Rectal smooth muscle tissue (tissue), 1 donor: ENCODE data around the gene PGAM5.

Experiments used
- H3K27ac ChIP-seq: one replicate; pipeline ENCODE4 v1.7.0; 2013; ENCODE audit warnings: low read depth, low read length, inconsistent platforms
- H3K27me3 ChIP-seq: one replicate; pipeline ENCODE4 v1.7.0; 2013; ENCODE audit warnings: low read length; ENCODE audit not compliant: control insufficient read depth, insufficient read depth
- H3K36me3 ChIP-seq: one replicate; pipeline ENCODE4 v1.7.0; 2013; ENCODE audit warnings: low read length; ENCODE audit not compliant: control insufficient read depth, insufficient read depth
- H3K4me1 ChIP-seq: one replicate; pipeline ENCODE4 v1.7.0; 2013; ENCODE audit warnings: low read length; ENCODE audit not compliant: control insufficient read depth, insufficient read depth
- H3K4me3 ChIP-seq: one replicate; pipeline ENCODE4 v1.7.0; 2013; ENCODE audit warnings: low read length
- H3K9ac ChIP-seq: one replicate; pipeline ENCODE4 v1.7.0; 2013; ENCODE audit warnings: low read length

Gene PGAM5

DNA sequence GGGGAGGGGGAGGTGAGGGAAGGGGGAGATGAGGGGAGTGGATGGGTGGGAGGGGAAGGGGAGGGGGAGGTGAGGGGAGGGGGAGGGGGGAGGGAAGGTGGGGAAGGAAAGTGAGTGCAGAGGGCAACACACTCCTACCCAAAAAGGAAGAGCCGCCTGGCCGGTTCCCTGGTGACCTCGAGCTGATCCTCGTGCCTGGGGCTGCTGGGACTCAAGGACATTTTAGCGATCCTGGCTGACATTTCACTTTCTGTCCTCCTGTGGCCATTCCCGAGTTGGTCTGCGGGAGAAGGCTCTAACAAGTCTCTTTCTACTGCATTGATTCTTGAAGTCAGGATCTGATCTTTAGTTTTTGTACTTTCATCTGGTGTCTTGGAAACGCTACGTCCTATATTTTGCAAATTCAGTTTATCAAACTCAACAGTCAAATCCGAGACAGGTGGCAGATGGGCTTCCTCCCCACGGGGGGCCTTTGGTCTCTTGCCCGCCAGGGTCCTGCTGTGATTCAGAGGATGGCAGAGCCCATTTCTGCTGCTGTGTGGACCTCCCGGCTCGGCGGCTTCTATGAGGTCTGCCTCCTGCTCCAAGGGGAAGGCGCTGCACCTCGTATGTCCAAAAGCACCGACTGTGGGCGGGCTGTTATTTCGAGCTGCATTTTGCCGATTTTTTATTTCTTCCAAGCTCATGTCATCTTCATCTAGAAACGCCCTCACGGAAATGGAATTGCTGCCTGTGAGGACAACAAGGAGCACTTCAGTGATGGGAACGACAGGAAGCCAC, 19.1 kb downstream of the PGAM5 start:
- no peaks in the 10 kb centered on the region for H3K4me1 ChIP-seq
- peaks cover 61% of the 10 kb centered on the region for H3K36me3 ChIP-seq
- no peak overlapping the region for H3K4me3 ChIP-seq
- H3K27me3 ChIP-seq, result no peaks in the 10 kb centered on the region
- no peak overlapping the region for H3K27ac ChIP-seq
- no peak overlapping the region for H3K9ac ChIP-seq

- Histone ChIP-seq H3K4me3 (no peak overlapping the region), H3K4me1 (no peaks in the 10 kb centered on the region), H3K27ac (no peak overlapping the region)
Observed at GRCh38 chr12:132730353-132730752, 19.7 kb downstream of the PGAM5 start.

GRCh38 chr12:132731574-132731973, 20.9 kb downstream of the PGAM5 start:
- Histone ChIP-seq H3K4me1 (no peaks in the 10 kb centered on the region), H3K4me3 (no peak overlapping the region), H3K27me3 (no peaks in the 10 kb centered on the region), H3K36me3 (peaks cover 61% of the 10 kb centered on the region), H3K9ac (no peak overlapping the region), H3K27ac (no peak overlapping the region)

More at GRCh38 chr12:132730353-132730752, 19.7 kb downstream of the PGAM5 start:
- H3K27me3 ChIP-seq, result no peaks in the 10 kb centered on the region
- peaks cover 63% of the 10 kb centered on the region for H3K36me3 ChIP-seq
- no peak overlapping the region for H3K9ac ChIP-seq

GRCh38 chr12:132734206-132734605, 23.6 kb downstream of the PGAM5 start:
- no peaks in the 10 kb centered on the region for H3K4me1 ChIP-seq
- H3K27ac ChIP-seq, result no peak overlapping the region
- H3K36me3 ChIP-seq, result peaks cover 53% of the 10 kb centered on the region
- H3K4me3 ChIP-seq, result no peak overlapping the region
- H3K27me3 ChIP-seq, result no peaks in the 10 kb centered on the region
- H3K9ac ChIP-seq, result no peak overlapping the region

DNA sequence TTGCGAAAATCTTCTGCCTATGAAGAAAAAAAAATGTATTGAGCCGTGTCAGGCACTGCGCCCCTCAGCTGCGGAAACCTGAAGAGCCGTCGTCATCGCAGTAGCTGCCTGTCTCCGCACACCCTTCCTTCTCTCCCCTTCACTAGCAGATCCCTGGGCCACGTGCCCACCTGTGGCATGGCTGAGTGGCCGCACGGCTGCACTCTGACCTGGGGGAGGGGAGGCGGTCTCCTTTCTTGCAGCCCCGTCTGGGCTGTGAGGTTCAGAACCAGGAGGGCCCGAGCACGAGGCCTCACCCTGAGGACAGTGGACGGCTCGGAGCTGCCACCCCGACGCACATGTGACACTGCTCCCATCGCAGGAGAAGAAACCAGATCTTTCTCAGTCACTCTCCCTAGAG, 24.9 kb downstream of the PGAM5 start:
- Histone ChIP-seq H3K36me3 (peaks cover 63% of the 10 kb centered on the region), H3K27ac (no peak overlapping the region), H3K9ac (no peak overlapping the region), H3K4me1 (no peaks in the 10 kb centered on the region), H3K27me3 (no peaks in the 10 kb centered on the region), H3K4me3 (no peak overlapping the region)

DNA sequence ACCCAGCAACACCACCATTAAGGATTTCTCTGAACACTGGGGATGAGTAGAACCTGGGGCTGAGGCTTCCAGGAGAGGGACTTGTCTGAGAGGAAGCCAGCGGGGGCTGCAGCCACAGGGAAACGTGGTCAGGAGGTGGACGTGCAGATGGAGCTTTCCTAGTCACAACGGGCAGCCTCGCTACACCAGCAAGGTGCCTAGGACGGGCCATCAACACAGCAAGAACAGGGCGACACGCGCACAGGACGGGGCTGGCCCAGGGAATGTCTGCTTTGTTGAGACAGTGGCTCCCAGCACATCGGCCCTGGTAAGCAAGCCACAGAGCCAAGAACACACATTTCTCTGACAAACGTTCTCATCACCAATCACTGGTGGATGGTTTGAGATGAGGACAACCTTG, 25.7 kb downstream of the PGAM5 start:
- H3K9ac ChIP-seq, result no peak overlapping the region
- H3K27me3 ChIP-seq, result no peaks in the 10 kb centered on the region
- peaks cover 61% of the 10 kb centered on the region for H3K36me3 ChIP-seq
- no peak overlapping the region for H3K27ac ChIP-seq
- H3K4me1 ChIP-seq, result no peaks in the 10 kb centered on the region
- no peak overlapping the region for H3K4me3 ChIP-seq

DNA sequence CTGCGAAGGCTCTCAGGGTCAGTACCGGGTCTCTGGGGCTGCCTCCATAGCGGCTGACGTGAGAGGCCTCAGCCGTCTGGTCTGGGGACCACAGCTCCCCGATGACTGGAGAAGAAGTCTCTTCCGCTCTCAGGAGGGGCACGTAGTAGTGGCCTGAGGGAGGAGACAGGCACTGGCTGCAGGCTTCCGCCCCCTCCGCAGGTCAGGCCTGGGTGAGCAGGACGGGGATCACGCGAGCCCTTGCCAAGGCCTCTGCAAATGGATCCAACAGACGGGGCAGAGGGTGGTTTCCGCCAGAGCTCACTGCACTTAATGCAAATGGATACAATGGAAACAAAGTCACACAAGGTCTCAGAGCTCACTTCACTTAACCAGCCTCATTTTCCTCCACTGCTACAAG, 26.3 kb downstream of the PGAM5 start:
- Histone ChIP-seq H3K27me3 (no peaks in the 10 kb centered on the region), H3K9ac (no peak overlapping the region), H3K27ac (no peak overlapping the region), H3K4me3 (no peak overlapping the region), H3K36me3 (peaks cover 57% of the 10 kb centered on the region), H3K4me1 (no peaks in the 10 kb centered on the region)

DNA sequence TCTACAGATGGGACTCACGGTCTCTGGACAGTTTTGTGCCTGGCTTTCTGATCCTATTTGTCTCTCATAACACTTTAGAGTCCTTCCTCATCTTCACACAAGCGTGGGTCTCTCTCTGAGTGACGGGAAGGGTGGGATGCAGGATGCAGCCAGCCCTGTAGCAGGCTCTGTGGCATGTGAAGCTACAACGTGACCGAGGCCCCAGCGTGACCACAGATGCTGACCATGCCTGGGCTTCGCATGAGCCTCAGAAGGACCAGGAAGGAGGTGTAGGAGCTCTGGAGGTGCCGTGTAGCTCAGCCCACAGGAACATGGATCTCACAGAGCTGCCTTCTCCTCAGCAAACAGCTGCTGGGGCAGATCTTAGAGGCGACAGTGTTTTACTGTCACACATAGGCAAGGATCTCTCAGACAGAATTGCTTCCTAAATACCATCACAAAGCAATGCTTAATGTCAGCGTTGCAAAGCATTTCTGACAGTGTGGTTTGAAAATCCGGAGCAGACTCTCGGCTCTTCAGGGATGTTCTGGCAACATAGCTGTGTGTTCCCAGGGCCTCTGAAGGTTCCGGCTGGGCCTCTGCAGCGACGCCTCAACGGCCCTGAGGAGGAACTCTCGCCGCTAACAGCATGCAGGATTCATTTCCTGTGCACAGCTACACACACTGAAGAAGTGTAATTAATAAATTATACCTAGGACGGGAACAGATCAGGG, 29.1 kb downstream of the PGAM5 start:
- no peaks in the 10 kb centered on the region for H3K27me3 ChIP-seq
- H3K4me3 ChIP-seq, result no peak overlapping the region
- no peaks in the 10 kb centered on the region for H3K4me1 ChIP-seq
- no peak overlapping the region for H3K9ac ChIP-seq
- H3K27ac ChIP-seq, result no peak overlapping the region
- peaks cover 42% of the 10 kb centered on the region for H3K36me3 ChIP-seq

GRCh38 chr12:132740313-132740646, 29.6 kb downstream of the PGAM5 start:
- no peaks in the 10 kb centered on the region for H3K4me1 ChIP-seq
- H3K27me3 ChIP-seq, result no peaks in the 10 kb centered on the region
- H3K9ac ChIP-seq, result no peak overlapping the region
- no peak overlapping the region for H3K27ac ChIP-seq
- peaks cover 42% of the 10 kb centered on the region for H3K36me3 ChIP-seq
- H3K4me3 ChIP-seq, result no peak overlapping the region

DNA sequence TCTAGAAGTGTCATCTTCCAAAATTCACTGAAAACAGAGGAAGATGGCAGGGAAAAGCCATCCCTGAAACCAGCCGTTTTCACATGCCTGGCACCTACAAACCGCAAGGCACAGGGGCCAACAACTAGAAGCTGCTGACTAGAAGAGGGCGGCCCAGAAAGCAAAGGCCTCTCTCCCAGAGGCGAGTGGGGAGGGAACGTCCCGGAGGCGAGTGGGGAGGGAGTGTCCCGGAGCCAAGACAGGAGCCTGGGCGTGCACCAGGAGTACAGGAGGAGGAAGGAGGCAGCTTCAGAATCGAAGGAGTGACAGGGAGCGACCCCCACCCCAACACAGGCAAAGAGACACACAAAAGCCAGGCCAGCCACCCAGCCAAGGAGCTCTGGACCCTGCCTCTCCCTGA, 30.0 kb downstream of the PGAM5 start:
- no peak overlapping the region for H3K27ac ChIP-seq
- H3K4me3 ChIP-seq, result no peak overlapping the region
- H3K4me1 ChIP-seq, result no peaks in the 10 kb centered on the region
- peaks cover 42% of the 10 kb centered on the region for H3K36me3 ChIP-seq
- no peaks in the 10 kb centered on the region for H3K27me3 ChIP-seq
- no peak overlapping the region for H3K9ac ChIP-seq

GRCh38 chr12:132741620-132742019, 31.0 kb downstream of the PGAM5 start:
- Histone ChIP-seq H3K27me3 (no peaks in the 10 kb centered on the region), H3K9ac (no peak overlapping the region), H3K4me3 (no peak overlapping the region), H3K4me1 (no peaks in the 10 kb centered on the region), H3K27ac (no peak overlapping the region), H3K36me3 (peaks cover 38% of the 10 kb centered on the region)

DNA sequence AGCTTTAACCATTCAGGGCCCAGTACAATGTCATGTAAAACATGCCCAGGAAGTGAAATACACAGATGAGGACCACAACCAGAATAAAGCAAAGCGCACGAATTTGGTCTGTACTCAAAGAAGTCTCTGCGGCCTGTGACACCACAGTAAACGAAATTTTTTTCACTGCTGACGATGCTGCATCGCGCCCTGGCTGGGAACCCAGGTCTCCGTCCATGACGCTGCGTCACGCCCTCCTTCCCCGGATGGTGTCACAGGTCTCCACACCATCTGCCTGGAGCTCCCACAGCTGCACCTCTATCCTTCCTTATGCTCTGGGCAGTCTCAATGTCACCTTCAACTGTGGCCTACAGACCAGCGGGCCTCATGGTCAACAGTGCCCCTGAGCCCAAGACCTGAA, 33.2 kb downstream of the PGAM5 start:
- Histone ChIP-seq H3K9ac (no peak overlapping the region), H3K27me3 (no peaks in the 10 kb centered on the region), H3K4me1 (no peaks in the 10 kb centered on the region), H3K27ac (no peak overlapping the region), H3K4me3 (no peak overlapping the region), H3K36me3 (peaks cover 48% of the 10 kb centered on the region)

- H3K27ac ChIP-seq, result no peak overlapping the region
- no peaks in the 10 kb centered on the region for H3K27me3 ChIP-seq
- no peak overlapping the region for H3K9ac ChIP-seq
- no peak overlapping the region for H3K4me3 ChIP-seq
- H3K36me3 ChIP-seq, result peaks cover 48% of the 10 kb centered on the region
- no peaks in the 10 kb centered on the region for H3K4me1 ChIP-seq
Observed at GRCh38 chr12:132746613-132747012, 36.0 kb downstream of the PGAM5 start.
